ENCODE results near the gene ASS1. TPM values are rescaled to one million over a fixed set of nuclear protein-coding genes. Genes with fewer than 3 reads are reported as not detected.
"Not testable (repeated sequence)": the region's sequence is repeated elsewhere in the genome, so short reads cannot be mapped to it uniquely, and the experiment has no call there.

ASS1 gene
- total RNA-seq, 1 experiment from 2014 or later, result 83.0 TPM

DNA sequence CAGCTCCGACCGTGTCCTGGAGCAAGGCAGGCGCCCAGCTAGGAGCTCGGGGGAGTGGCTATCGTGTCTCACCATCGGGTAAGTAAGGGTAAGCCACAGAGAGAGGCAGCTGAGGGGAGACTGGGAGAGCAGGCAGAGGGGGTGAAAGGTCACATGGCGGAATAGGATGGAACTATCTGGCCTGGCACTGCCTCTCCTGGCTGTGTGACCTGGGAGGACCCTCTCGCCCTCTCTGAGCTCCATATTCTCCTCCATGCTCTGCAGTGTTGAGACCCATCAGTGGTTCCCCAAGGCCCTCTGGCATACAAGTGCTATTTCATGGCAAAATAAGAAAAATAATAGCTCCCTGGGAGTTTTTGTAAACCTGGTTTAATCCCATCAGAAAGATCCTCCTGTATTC is 43.9 kb upstream of the ASS1 start:
- no peaks in the 10 kb centered on the region for H3K9me3 ChIP-seq (ENCODE audit: low read length)
- H3K9ac ChIP-seq (ENCODE audit: low read length), result no peak overlapping the region
- H3K4me2 ChIP-seq (ENCODE audit: low read length), result no peak overlapping the region
- intact Hi-C loops (cut with micrococcal nuclease), result no loop called here
- H3K79me2 ChIP-seq (ENCODE audit: low read length), result no peaks in the 10 kb centered on the region
- BruUV-seq (replicated peaks), result no TSS peak
- no peak overlapping the region for H2AFZ ChIP-seq (ENCODE audit: low read length)
- TF ChIP-seq EZH2phosphoT487 (IDR thresholded peaks at IDR 0.05; ENCODE audit: borderline replicate concordance, low read length), result no peak
- TF ChIP-seq EZH2 (IDR thresholded peaks at IDR 0.05; ENCODE audit: low read length, unreplicated experiment), result no peak
- TF ChIP-seq, protein P1, sequence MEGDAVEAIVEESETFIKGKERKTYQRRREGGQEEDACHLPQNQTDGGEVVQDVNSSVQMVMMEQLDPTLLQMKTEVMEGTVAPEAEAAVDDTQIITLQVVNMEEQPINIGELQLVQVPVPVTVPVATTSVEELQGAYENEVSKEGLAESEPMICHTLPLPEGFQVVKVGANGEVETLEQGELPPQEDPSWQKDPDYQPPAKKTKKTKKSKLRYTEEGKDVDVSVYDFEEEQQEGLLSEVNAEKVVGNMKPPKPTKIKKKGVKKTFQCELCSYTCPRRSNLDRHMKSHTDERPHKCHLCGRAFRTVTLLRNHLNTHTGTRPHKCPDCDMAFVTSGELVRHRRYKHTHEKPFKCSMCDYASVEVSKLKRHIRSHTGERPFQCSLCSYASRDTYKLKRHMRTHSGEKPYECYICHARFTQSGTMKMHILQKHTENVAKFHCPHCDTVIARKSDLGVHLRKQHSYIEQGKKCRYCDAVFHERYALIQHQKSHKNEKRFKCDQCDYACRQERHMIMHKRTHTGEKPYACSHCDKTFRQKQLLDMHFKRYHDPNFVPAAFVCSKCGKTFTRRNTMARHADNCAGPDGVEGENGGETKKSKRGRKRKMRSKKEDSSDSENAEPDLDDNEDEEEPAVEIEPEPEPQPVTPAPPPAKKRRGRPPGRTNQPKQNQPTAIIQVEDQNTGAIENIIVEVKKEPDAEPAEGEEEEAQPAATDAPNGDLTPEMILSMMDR (conservative IDR thresholded peaks at IDR 0.05; ENCODE audit: low read depth, low read length), result no peak
- no peaks in the 10 kb centered on the region for H3K9me2 ChIP-seq (replicated peaks; ENCODE audit: low read length)
- no peak overlapping the region for H3K27ac ChIP-seq (ENCODE audit: low read length)
- no peak overlapping the region for H3K4me3 ChIP-seq (ENCODE audit: low read length)
- CTCF ChIA-PET, result no interaction called here
- H4K20me1 ChIP-seq (ENCODE audit: low read length), result no peaks in the 10 kb centered on the region
- H3K36me3 ChIP-seq (ENCODE audit: low read depth, low read length), result no peaks in the 10 kb centered on the region
- no peaks in the 10 kb centered on the region for H3K4me1 ChIP-seq (ENCODE audit: insufficient read depth, low read length)
- DNase-seq (no peak), ATAC-seq (no peak)
- POLR2A ChIA-PET (ENCODE audit: unreplicated experiment), result no interaction called here
- H3K27me3 ChIP-seq (ENCODE audit: low read length), result no peaks in the 10 kb centered on the region
- no peaks in the 10 kb centered on the region for H3F3A ChIP-seq (ENCODE audit: low read length, unreplicated experiment)

DNA sequence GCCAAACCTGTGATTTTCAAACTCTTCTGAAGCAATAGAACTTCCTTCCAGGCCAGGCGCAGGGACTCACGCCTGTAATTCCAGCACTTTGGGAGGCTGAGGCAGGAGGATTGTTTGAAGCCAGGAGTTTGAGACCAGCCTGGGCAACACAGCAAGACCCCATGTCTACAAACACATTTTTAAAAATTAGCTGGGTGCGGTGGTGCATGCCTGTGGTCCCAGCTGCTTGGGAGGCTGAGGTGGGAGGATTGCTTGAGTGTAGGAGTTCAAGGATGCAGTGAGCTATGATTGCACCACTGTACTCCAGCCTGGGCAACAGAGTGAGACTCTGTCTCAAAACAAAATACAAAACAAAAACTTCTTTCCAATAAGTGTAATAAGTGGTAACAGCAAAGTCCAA is 43.0 kb upstream of the ASS1 start:
- BruUV-seq (replicated peaks); H3K27me3 ChIP-seq (ENCODE audit: low read length); H4K20me1 ChIP-seq (ENCODE audit: low read length); H3K36me3 ChIP-seq (ENCODE audit: low read depth, low read length); intact Hi-C loops (cut with micrococcal nuclease); CTCF ChIA-PET; H2AFZ ChIP-seq (ENCODE audit: low read length); H3F3A ChIP-seq (ENCODE audit: low read length, unreplicated experiment); H3K4me1 ChIP-seq (ENCODE audit: insufficient read depth, low read length); POLR2A ChIA-PET (ENCODE audit: unreplicated experiment); ATAC-seq; H3K4me3 ChIP-seq (ENCODE audit: low read length); H3K27ac ChIP-seq (ENCODE audit: low read length); H3K9me3 ChIP-seq (ENCODE audit: low read length); H3K9ac ChIP-seq (ENCODE audit: low read length); H3K79me2 ChIP-seq (ENCODE audit: low read length); DNase-seq; H3K9me2 ChIP-seq (replicated peaks; ENCODE audit: low read length); H3K4me2 ChIP-seq (ENCODE audit: low read length): not testable (repeated sequence)

DNA sequence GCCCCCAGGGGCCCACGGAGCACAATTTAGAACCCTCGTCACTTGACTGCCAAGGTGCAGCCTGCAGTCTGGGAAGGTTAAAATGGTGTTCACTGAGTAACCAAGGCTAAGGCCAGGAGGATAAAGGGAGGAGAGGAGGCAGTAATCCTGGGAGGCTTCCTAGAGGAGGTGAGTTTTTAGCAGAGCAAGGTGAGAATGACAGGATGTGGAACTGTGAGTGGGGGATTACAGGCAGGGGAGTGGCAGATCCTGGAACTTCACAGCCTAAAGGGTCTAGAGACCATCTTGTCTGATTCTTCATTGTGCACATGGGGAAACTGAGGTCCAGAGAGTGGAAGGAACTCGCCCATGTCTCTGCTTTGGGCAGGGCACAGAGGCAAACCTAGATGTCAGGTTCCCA is 42.5 kb upstream of the ASS1 start:
- Histone ChIP-seq H3K9ac (ENCODE audit: low read length) (no peak overlapping the region), H3K9me2 (replicated peaks; ENCODE audit: low read length) (no peaks in the 10 kb centered on the region), H3K4me1 (ENCODE audit: insufficient read depth, low read length) (no peaks in the 10 kb centered on the region), H3K27me3 (ENCODE audit: low read length) (no peaks in the 10 kb centered on the region), H3F3A (ENCODE audit: low read length, unreplicated experiment) (no peaks in the 10 kb centered on the region), H3K27ac (ENCODE audit: low read length) (no peak overlapping the region), H3K9me3 (ENCODE audit: low read length) (no peaks in the 10 kb centered on the region), H3K4me2 (ENCODE audit: low read length) (no peak overlapping the region), H3K36me3 (ENCODE audit: low read depth, low read length) (no peaks in the 10 kb centered on the region), H3K4me3 (ENCODE audit: low read length) (no peak overlapping the region), H2AFZ (ENCODE audit: low read length) (no peak overlapping the region), H3K79me2 (ENCODE audit: low read length) (no peaks in the 10 kb centered on the region), H4K20me1 (ENCODE audit: low read length) (no peaks in the 10 kb centered on the region)
- DNase-seq (no peak), ATAC-seq (no peak)
- TF ChIP-seq EZH2phosphoT487 (IDR thresholded peaks at IDR 0.05; ENCODE audit: borderline replicate concordance, low read length), result no peak
- POLR2A ChIA-PET (ENCODE audit: unreplicated experiment), result no interaction called here
- CTCF ChIA-PET, result no interaction called here
- intact Hi-C loops (cut with micrococcal nuclease), result no loop called here
- BruUV-seq (replicated peaks), result no TSS peak

DNA sequence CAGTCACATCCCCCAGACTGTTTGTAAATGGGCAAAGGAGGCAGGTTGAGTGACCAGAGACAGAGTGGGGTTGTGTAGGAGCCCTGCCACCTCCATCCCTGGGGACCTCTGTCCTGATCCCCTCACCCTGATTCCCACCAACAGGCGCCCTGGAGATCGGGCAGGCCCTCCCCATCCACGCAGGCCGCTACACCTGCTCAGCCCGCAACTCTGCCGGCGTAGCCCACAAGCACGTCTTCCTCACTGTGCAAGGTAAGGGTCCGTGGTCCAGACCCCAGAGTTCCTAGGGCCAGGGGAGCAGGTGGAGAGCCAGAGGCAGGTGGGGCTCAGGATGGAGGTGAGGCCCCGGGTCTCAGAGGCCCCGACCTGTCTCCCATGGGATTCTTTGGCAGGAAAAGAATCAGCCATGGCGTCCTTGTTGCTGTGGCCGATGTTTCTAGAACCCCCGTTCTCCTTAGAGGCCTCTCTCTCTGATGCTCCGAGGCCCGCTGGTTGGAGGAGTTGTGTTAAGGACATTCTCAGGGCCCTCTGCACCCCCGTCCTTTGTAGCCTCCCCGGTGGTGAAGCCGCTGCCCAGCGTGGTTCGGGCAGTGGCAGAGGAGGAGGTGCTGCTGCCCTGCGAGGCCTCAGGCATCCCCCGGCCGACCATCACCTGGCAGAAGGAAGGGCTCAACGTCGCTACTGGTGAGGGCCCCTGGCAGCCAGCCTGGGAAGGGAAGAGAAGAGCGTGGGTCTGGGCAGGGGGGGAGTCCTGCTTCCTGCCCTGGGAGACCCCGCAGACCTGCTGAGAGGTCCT is 41.9 kb upstream of the ASS1 start:
- Histone ChIP-seq H3K27ac (ENCODE audit: low read length) (no peak overlapping the region), H3K9me3 (ENCODE audit: low read length) (no peaks in the 10 kb centered on the region), H3K4me2 (ENCODE audit: low read length) (no peak overlapping the region), H3K9me2 (replicated peaks; ENCODE audit: low read length) (no peaks in the 10 kb centered on the region), H3K27me3 (ENCODE audit: low read length) (no peaks in the 10 kb centered on the region), H3K79me2 (ENCODE audit: low read length) (no peaks in the 10 kb centered on the region), H4K20me1 (ENCODE audit: low read length) (no peaks in the 10 kb centered on the region), H3K4me1 (ENCODE audit: insufficient read depth, low read length) (peaks cover 5% of the 10 kb centered on the region; the same call in 1 of the 2 replicates), H2AFZ (ENCODE audit: low read length) (no peak overlapping the region), H3K4me3 (ENCODE audit: low read length) (no peak overlapping the region), H3K9ac (ENCODE audit: low read length) (no peak overlapping the region), H3K36me3 (ENCODE audit: low read depth, low read length) (no peaks in the 10 kb centered on the region), H3F3A (ENCODE audit: low read length, unreplicated experiment) (no peaks in the 10 kb centered on the region)
- ChIA-PET CTCF (no interaction called here), POLR2A (ENCODE audit: unreplicated experiment) (no interaction called here)
- no peak for TF ChIP-seq EZH2 (IDR thresholded peaks at IDR 0.05; ENCODE audit: low read length, unreplicated experiment)
- no peak for TF ChIP-seq EZH2phosphoT487 (IDR thresholded peaks at IDR 0.05; ENCODE audit: borderline replicate concordance, low read length)
- TF ChIP-seq, protein P1 (conservative IDR thresholded peaks at IDR 0.05; ENCODE audit: low read depth, low read length), result no peak
- ATAC-seq, result no peak
- DNase-seq, result no peak
- no TSS peak for BruUV-seq (replicated peaks)
- intact Hi-C loops (cut with micrococcal nuclease), result no loop called here
